CD4-positive, alpha-beta T cell treated with Interleukin-1 beta for 1 hour (primary cell): ENCODE results near the gene TROAP.
"Not testable (repeated sequence)": the region's sequence is repeated elsewhere in the genome, so short reads cannot be mapped to it uniquely, and the experiment has no call there.

Experiments used
- DNase-seq, 2 donors: peaks; one replicate each; pipeline ENCODE4 v3.0.0-alpha.2; 2020 to 2022

TROAP gene

DNA sequence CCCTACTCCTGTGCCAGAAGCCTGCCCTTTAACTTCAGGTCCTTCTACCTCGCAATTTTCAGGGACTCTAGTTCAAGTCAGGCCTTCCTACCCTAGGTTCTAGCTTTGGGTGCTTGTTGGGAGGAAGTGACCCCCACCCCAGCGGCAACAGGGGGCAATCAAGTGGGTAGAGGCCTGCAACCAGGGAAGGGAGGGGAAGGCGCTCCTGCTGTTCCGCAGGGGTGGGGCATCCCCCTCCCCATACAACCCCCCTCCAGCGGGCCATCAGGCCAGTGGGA, 28.3 kb upstream of the TROAP start:
- DNase-seq = no peak

DNA sequence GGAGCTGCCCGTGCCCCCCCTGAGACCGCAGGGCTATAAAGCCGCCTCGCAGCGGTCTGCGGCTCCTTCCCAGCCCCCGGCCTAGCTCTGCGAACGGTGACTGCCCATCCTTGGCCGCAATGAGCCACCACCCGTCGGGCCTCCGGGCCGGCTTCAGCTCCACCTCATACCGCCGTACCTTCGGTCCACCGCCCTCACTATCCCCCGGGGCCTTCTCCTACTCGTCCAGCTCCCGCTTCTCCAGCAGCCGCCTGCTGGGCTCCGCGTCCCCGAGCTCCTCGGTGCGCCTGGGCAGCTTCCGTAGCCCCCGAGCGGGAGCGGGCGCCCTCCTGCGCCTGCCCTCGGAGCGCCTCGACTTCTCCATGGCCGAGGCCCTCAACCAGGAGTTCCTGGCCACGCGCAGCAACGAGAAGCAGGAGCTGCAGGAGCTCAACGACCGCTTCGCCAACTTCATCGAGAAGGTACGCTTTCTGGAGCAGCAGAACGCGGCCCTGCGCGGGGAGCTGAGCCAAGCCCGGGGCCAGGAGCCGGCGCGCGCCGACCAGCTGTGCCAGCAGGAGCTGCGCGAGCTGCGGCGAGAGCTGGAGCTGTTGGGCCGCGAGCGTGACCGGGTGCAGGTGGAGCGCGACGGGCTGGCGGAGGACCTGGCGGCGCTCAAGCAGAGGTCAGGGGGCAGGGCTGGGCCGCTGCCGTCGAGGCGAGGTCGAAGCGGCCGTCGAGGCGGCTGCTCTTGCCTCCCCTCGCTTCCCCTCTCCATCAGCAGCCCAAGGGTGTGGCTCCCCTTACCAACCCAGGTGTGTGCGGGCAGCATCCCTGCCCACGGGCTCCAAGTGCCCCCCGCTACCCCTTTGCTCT, 27.7 kb upstream of the TROAP start, which contains the start of gene PRPH:
PRPH (plus strand) TSS at position 66 of the 855 bp plus-strand sequence; CDS start at position 120, 54 bp downstream.
- DNase-seq = no peak

DNA sequence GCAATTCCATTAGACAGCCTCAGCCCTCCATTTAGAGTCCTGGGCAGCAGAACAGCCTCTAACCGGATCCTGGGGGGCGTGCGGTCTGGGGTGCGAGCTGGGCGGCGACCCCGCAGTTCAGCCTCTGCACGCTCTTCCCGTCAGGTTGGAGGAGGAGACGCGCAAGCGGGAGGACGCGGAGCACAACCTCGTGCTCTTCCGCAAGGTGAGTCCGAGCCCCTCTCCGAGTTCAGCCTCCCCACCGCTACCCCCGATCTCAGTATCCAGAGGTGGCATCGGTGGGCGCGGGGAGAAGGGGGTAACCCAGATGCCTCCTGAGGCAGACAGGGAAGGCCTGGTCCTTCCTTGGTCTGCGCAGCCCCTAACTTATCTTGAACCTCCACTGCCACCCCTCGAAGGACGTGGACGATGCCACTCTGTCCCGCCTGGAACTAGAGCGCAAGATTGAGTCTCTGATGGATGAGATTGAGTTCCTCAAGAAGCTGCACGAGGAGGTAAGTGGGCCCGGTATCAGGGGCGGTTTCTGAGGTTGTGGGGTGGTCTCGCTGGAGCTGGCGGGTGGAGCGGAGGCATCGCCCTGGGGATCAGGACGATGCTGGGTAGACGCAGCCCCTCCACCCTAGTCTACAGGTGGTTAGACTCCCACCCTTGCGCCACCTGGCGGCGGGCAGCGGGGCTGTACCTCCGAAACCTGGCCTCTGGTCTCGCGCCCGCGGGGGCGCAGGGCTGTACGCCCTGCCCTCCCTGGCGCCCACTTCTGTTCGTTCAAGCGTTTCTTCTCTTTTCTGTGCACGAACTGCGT, 26.8 kb upstream of the TROAP start:
- peak; percentile 63 to 70 for DNase-seq

DNA sequence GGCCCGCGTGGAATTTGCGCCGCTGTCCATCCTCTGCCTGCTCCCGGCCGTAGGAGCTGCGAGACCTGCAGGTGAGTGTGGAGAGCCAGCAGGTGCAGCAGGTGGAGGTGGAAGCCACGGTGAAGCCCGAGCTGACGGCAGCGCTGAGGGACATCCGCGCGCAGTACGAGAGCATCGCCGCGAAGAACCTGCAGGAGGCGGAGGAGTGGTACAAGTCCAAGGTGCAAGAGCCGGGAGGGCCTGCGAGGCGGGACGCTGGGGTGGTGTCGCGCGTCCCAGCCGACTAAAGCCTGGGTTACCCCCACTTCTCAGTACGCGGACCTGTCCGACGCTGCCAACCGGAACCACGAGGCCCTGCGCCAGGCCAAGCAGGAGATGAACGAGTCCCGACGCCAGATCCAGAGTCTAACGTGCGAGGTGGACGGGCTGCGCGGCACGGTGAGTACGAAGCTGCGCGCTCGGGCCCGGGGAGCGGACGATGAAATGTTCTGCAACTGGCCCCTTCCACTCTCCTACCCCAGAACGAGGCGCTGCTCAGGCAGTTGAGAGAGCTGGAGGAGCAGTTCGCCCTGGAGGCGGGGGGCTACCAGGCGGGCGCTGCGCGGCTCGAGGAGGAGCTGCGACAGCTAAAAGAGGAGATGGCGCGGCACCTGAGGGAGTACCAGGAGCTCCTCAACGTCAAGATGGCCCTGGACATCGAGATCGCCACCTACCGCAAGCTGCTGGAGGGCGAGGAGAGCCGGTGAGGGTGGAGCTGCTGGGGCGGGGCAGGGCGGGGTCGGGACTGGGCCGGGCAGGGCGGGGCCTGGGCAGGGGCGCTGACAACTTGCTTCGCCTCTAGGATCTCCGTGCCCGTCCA, 26.0 kb upstream of the TROAP start:
- peak; percentile 13 to 28 for DNase-seq

DNA sequence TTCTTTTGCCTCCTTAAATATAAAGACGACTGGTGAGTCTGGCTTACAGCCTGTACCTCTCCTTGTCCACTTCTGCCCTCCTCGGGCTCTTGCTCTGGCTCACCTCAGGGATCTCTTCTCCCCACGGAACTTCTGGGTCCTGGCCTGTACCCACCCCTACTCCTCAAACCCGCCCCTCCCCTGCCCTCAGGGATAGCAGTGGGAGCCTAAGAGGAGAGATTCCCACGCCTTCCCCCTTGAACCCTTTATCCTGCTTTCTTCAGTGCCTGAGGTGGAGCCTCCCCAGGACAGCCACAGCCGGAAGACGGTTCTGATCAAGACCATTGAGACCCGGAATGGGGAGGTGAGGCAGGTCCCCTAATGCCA, 25.4 kb upstream of the TROAP start:
- DNase-seq = no peak

DNA sequence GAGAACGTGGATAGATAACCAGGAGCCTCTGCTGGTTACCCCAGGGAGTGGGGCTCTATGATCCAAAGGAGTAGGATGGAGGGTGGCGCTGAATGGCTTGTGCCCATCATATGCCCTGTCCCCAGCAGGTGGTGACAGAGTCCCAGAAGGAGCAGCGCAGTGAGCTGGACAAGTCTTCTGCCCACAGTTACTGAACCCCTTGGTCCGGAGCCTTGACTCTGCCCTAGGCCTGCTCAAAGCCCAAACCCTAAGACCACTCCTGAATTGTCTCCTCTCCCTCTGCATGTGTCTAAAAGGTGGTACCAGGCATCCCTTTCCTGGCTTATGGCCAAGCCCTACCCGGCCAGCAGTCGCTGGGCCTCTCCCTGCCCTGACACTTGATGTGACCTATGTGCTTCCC, 24.9 kb upstream of the TROAP start:
- DNase-seq = no peak

DNA sequence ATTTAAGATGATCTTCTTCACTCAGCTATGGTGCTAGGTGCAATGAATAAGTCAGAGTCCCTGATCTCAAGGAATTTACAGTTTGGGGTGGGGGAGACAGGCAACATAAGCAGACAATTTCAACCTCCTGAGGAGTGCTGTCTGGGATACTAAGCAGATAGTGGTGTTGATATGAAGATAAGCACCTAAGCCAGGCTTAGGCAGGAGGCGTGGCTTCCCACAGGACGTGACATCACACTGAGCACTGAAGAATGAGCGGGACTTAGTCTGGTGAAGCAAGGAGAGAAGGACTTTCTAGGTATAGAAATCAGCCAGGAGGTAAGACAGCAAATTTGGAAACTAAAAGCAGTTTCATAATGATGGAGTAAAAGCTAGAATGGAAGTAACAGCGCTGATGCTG, 21.3 kb upstream of the TROAP start:
- no peak for DNase-seq

DNA sequence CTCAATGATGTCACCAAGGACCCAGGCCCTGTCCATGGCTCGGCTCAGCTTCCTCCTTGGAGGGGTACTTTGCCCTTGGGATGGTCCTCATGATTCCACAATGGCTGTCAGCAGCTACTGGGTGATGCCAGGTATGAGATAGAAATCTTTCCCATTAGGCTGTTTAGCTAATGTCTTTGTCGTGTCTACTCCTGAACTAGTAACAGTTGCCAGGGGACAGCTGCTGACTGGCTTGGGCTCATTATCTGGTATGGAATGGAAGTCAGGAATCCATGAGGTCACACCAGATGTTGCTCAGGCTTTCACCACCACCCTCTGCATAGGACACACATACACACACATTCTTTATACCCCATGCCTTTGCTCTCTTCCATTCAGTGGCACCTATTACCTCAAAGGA, 18.9 kb upstream of the TROAP start:
- no peak for DNase-seq

DNA sequence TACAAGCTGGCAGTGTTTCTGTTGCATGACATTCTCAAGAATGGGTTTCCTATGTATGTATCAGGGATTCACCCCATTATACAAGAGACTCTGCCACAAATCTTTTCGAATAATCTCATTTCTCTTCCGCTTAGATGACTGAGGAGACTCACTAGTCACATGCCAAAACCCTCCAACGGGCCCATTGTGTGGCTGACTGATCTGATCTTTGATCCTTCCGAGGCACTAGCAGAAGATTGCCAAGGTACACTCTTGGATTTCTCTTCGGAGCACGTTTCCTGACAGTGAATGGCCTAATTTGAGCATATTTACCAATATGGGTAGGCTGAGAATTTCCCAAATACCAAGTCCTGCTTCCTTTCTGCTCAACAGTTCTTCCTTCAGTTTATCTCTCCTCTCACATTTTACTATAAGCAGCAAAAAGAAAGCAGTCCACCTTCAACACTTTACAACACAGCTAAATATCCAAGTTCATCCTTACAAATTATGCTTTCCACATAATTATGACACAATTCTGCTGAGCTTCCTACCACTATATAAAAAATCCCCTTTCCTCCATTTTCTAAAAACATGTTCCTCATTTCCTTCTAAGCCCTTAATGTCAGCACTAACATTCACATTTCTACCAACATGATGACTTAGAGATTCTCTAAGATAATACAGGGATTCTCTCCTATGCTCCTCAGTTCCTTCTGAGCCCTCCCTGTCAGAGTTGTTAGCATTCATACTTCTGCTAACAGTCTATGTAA, 17.1 kb upstream of the TROAP start:
- no peak for DNase-seq

DNA sequence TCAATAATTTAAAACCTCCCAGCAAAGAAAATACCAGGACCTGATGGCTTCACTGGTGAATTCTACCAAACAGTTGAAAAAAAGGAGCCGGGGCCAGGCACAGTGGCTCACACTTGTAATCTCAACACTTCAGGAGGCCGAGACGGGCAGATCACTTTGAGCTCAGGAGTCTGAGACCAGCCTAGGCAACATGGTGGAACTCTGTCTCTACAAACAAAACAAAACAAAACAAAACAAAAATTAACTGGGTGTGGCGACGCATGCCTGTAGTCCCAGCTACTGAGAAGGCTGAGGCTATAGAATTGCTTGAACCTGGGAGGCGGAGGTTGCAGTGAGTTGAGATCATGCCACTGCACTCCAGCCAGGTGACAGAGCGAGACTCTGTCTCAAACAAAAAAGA, 13.7 kb upstream of the TROAP start:
- no peak for DNase-seq

DNA sequence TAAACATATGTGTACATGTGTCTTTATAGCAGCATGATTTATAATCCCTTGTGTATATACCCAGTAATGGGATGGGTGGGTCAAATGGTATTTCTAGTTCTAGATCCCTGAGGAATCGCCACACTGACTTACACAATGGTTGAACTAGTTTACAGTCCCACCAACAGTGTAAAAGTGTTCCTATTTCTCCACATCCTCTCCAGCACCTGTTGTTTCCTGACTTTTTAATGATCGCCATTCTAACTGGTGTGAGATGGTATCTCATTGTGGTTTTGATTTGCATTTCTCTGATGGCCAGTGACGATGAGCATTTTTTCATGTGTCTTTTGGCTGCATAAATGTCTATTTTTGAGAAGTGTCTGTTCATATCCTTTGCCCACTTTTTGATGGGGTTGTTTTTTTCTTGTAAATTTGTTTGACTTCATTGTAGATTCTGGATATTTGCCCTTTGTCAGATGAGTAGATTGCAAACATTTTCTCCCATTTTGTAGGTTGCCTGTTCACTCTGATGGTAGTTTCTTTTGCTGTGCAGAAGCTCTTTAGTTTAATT, 12.5 kb upstream of the TROAP start:
- not testable (repeated sequence) for DNase-seq

DNA sequence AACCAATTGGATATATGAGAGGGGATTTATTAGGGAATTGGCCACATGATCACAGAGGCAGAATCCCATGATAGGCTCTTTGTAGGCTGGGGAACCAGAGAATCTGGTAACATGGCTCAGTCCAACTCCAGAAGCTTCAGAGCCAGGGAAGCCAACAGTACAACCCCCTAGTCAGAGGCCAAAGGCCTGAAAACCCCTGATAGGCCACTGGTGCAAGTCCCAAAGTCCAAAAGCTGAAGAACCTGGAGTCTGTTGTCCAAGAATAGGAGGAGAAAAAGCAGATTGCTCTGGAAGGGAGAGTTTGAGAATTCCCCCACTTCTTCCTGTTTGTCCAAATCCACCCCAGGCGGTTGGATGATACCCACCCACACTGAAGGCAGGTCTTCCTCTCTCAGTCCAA, 8.2 kb upstream of the TROAP start:
- DNase-seq = no peak

DNA sequence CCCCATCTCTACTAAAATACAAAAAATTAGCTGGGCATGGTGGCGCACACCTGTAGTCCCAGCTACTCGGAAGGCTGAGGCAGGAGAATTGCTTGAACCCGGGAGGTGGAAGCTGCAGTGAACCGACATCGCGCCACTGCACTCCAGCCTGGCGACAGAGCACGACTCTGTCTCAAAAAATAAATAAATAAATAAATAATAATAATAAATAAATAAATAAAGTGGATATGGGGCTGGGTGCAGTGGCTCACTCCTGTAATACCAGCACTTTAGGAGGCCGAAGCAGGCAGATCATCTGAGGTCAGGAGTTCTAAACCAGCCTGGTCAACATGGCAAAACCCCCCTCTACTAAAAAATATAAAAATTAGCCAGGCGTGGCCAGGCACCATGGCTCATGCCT, 5.9 kb upstream of the TROAP start:
- DNase-seq = not testable (repeated sequence)

DNA sequence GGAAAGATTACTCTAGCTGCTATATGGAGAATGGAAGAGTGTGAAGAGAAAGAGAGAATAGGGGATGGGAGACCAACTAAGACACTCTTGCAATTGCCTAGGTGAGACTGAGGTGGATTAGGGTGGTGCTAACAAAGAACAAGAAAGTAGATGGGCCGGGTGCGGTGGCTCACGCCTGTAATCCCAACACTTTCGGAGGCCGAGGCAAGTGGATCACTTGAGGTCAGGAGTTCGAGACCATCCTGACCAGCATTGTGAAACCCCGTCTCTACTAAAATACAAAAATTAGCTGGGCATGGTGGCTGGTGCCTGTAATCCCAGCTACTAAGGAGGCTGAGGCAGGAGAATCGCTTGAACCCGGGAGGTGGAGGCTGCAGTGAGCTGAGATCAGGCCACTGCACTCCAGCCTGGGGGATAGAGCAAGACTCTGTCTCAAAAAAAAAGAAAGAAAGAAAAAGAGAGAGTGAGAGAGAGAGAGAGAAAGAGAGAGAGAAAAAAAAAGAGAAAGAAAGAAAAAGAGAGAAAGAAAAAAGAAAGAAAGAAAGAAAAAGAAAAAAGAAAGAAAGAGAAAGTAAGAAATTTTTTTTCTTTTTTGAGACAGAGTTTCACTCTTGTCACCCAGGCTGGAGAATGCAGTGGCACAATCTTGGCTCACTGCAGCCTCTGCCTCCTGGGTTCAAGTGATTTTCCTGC, 2.5 kb upstream of the TROAP start:
- DNase-seq = not testable (repeated sequence)

DNA sequence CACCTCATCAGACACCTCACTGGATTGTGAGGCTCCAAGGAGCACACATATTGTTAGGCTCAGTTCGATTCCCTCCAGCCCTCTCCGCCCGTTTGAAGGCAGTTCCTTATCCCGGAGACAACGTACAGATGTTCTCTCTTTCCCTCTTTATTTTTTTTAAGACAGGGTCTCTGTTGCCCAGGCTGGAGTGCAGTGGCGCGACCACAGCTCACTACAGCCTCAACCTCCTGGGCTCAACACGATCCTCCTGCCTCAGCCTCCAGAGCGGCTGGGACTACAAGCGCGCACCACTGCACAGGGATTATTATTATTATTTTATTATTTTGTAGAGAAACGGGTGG, 718 bp upstream of the TROAP start:
- DNase-seq = no peak

DNA sequence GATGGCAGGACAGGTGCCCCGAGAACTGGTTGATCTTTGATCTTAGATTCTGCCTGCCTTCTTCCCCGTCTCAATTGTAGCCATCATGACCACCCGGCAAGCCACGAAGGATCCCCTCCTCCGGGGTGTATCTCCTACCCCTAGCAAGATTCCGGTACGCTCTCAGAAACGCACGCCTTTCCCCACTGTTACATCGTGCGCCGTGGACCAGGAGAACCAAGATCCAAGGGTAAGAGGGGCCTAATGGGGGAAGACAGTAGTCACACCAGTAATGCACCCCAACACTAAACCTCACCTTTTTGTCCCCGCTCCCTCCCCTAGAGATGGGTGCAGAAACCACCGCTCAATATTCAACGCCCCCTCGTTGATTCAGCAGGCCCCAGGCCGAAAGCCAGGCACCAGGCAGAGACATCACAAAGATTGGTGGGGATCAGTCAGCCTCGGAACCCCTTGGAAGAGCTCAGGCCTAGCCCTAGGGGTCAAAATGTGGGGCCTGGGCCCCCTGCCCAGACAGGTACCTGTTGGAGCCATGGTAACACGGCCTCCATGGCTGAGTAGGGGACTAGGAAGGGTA, 556 bp downstream of the TROAP start:
- no peak for DNase-seq

DNA sequence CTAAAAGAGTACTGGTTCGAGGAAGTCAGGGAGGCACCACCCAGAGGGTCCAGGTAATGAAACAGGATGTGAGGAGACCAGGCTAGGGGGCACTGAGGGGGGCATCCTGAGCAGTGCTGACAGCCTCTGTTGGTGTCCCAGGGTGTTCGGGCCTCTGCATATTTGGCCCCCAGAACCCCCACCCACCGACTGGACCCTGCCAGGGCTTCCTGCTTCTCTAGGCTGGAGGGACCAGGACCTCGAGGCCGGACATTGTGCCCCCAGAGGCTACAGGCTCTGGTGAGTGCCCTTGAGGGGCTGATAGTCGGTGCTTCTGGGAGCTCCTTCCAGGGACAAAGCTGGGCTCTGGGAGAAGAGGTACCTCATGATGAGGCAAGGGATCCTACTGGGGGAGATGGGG, 2.6 kb downstream of the TROAP start:
- no peak for DNase-seq

DNA sequence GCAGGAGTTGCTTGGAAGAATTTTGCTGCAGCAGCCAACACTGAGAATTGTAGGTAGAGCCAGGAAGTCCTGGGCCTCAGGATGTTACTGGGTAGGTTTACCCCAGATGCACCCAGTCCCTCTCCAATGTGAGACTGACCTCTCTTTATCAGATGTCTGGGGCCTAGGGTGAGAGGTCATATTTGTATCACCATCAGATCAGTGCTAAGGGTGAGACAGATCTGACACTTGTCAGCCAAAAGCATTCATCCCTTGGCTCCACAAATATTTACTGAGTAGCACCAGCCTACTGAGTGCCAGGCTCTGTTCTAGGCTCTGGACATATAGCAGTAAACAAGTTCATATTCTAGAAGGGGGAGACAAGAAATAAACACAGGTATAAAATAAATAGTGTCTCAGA, 4.3 kb downstream of the TROAP start:
- DNase-seq = no peak

DNA sequence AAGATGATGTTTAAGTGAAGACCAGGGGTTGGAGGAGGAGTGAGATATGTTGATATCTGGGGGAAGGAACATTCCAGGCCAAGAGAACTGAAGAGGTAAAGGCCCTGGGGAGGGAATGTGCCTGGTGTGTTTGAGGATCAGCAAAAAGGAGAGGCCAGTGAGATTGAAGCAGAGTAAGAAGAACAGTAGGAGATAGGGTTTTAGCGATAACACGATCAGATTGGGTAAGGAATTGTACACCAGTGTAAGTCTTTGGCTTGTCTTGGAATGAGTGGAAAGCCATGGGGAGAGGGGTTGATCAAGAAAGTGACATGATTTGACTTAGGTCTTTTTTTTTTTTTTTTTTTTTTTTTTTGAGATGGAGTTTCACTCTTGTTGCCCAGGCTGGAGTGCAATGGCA, 4.8 kb downstream of the TROAP start:
- no peak for DNase-seq

DNA sequence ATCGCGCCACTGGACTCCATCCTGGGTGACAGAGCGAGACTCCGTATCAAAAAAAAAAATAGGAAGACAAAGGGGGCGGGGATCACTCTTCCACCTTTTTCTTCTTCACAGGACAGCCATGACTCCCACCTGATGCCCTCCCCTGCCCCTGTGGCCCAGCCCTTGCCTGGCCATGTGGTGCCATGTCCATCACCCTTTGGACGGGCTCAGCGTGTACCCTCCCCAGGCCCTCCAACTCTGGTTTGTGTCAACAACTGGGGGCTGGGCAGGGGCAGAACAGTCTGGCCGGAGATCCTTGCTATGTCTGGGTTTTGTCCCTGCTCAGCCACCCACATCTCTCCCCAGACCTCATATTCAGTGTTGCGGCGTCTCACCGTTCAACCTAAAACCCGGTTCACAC, 5.8 kb downstream of the TROAP start:
- no peak for DNase-seq

DNA sequence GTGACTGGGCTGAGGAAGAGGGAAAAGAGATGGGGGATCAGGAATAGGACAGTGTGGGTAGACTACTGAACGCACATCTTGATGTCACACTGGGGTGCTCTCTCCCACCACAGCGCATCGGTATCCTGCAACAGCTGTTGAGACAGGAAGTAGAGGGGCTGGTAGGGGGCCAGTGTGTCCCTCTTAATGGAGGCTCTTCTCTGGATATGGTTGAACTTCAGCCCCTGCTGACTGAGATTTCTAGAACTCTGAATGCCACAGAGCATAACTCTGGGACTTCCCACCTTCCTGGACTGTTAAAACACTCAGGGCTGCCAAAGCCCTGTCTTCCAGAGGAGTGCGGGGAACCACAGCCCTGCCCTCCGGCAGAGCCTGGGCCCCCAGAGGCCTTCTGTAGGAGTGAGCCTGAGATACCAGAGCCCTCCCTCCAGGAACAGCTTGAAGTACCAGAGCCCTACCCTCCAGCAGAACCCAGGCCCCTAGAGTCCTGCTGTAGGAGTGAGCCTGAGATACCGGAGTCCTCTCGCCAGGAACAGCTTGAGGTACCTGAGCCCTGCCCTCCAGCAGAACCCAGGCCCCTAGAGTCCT, 7.1 kb downstream of the TROAP start:
- DNase-seq = no peak
